ENCODE measurements around the gene ARHGEF40.
"Not testable (repeated sequence)": the region's sequence is repeated elsewhere in the genome, so short reads cannot be mapped to it uniquely, and the experiment has no call there.

ARHGEF40 gene

GRCh38 chr14:21039585-21040369 is 30.3 kb upstream of the ARHGEF40 start:
- DNase-seq, result peak in 34 of 51 donors; percentile 12 to 76 (median 42)

GRCh38 chr14:21040370-21040925 is 29.7 kb upstream of the ARHGEF40 start:
- DNase-seq, result no peak

GRCh38 chr14:21040941-21041340 is 29.2 kb upstream of the ARHGEF40 start:
- DNase-seq, result not testable (repeated sequence)

- peak in 1 of 51 donors; percentile 37 for DNase-seq
Measured at GRCh38 chr14:21041676-21042433, 28.2 kb upstream of the ARHGEF40 start, which contains the start of gene RNASE7. RNASE7 (plus strand) TSS chr14:21042362; CDS start chr14:21042993, 631 bp downstream.

GRCh38 chr14:21042918-21043317 is 27.2 kb upstream of the ARHGEF40 start:
- peak in 30 of 51 donors; percentile 4 to 75 (median 44) for DNase-seq

- DNase-seq, result no peak
Measured at GRCh38 chr14:21043387-21043973, 26.6 kb upstream of the ARHGEF40 start.

- no peak for DNase-seq
Measured at GRCh38 chr14:21043974-21044618, 26.0 kb upstream of the ARHGEF40 start.

GRCh38 chr14:21047378-21047781 is 22.7 kb upstream of the ARHGEF40 start:
- DNase-seq, result no peak

- DNase-seq, result no peak
Measured at GRCh38 chr14:21048638-21049037, 21.5 kb upstream of the ARHGEF40 start.

GRCh38 chr14:21049271-21049673 is 20.8 kb upstream of the ARHGEF40 start:
- no peak for DNase-seq

- no peak for DNase-seq
Measured at GRCh38 chr14:21050597-21050996, 19.5 kb upstream of the ARHGEF40 start.

GRCh38 chr14:21053184-21054122 is 16.7 kb upstream of the ARHGEF40 start:
- no peak for DNase-seq

- DNase-seq, result no peak
Measured at GRCh38 chr14:21054123-21054767, 15.9 kb upstream of the ARHGEF40 start.

GRCh38 chr14:21054768-21055145 is 15.3 kb upstream of the ARHGEF40 start:
- DNase-seq, result no peak

GRCh38 chr14:21055432-21056117 is 14.5 kb upstream of the ARHGEF40 start:
- no peak for DNase-seq

- no peak for DNase-seq
Measured at GRCh38 chr14:21056520-21057163, 13.5 kb upstream of the ARHGEF40 start.

- no peak for DNase-seq
Measured at GRCh38 chr14:21057803-21058675, 12.1 kb upstream of the ARHGEF40 start, which contains the start of gene RNASE8. RNASE8 (plus strand) TSS chr14:21057822; CDS start chr14:21057893, 71 bp downstream.
